Sciatic nerve (tissue), 2 donors: ENCODE measurements around the gene SYTL3. TPM values are rescaled to one million over a fixed set of nuclear protein-coding genes. Genes with fewer than 3 reads are reported as not detected.
"Not testable (repeated sequence)": the region's sequence is repeated elsewhere in the genome, so short reads cannot be mapped to it uniquely, and the experiment has no call there.

Experiments
- ATAC-seq: fragments of 200-7000 bp; cut with Tn5 transposase; one replicate; pipeline ENCODE4 v1.9.1; 2020; ENCODE audit warnings: mild to moderate bottlenecking, moderate library complexity
- DNase-seq: peaks from one replicate; pipeline ENCODE4 v3.0.0-alpha.2; 2020; ENCODE audit warnings: low spot score
- intact Hi-C: fragments of 100-400 bp; cut with DNase I; formaldehyde crosslinking; loops from one replicate; pipeline ENCODE4 v1.14.2; 2022
- total RNA-seq: library from RNA; stranded (reverse); fragmentation: NEBNext Ultra II Directional; extraction: Animal tissue kit (Norgen Biotek cat#: 25700); gene quantifications from one replicate; pipeline ENCODE4 v1.2.1, GENCODE V29; 2021
- donor health status: DM: no; HTN: no; CAD: no.
- donor health status: DM: no; HTN: no; CAD: no.

Gene SYTL3
- total RNA-seq, 1 donor from 2014 or later: 2.5 TPM

- ATAC-seq (no peak), DNase-seq (no peak)
- intact Hi-C loops: no loop called here
These were observed 28.2 kb downstream of the SYTL3 start for GRCh38 chr6:158677906-158678578.

GRCh38 chr6:158680015-158680414 is 30.2 kb downstream of the SYTL3 start:
- DNase-seq: no peak
- intact Hi-C loops: no loop called here
- no peak for ATAC-seq

GRCh38 chr6:158680481-158680880 is 30.6 kb downstream of the SYTL3 start:
- intact Hi-C loops: no loop called here
- ATAC-seq (no peak), DNase-seq (no peak)

- DNase-seq (no peak), ATAC-seq (no peak)
- intact Hi-C loops: no loop called here
These were observed 34.5 kb downstream of the SYTL3 start for GRCh38 chr6:158684311-158684710.

GRCh38 chr6:158684745-158685324 is 35.0 kb downstream of the SYTL3 start:
- no peak for ATAC-seq
- DNase-seq: no peak
- intact Hi-C loops: no loop called here

GRCh38 chr6:158686311-158686710 is 36.5 kb downstream of the SYTL3 start:
- ATAC-seq (no peak), DNase-seq (no peak)
- intact Hi-C loops: no loop called here

GRCh38 chr6:158686791-158687381 is 37.0 kb downstream of the SYTL3 start:
- ATAC-seq (peak; percentile 46), DNase-seq (no peak)
- intact Hi-C loops: no loop called here

- intact Hi-C loops: no loop called here
- DNase-seq (no peak), ATAC-seq (no peak)
These were observed 37.7 kb downstream of the SYTL3 start for GRCh38 chr6:158687506-158687905.

- DNase-seq (no peak), ATAC-seq (no peak)
- intact Hi-C loops: no loop called here
These were observed 39.0 kb downstream of the SYTL3 start for GRCh38 chr6:158688860-158689259.

- DNase-seq (no peak), ATAC-seq (no peak)
- intact Hi-C loops: loop anchor here (5.0 kb wide), 1 partner anchor 473 kb away; no protein-coding TSS in a partner anchor
These were observed 45.1 kb downstream of the SYTL3 start for GRCh38 chr6:158694913-158695312.

- ATAC-seq (no peak), DNase-seq (no peak)
- intact Hi-C loops: loop anchor here (5.0 kb wide), 1 partner anchor 476 kb away; no protein-coding TSS in a partner anchor
These were observed 48.0 kb downstream of the SYTL3 start for GRCh38 chr6:158697811-158698210.

GRCh38 chr6:158698931-158699330 is 49.1 kb downstream of the SYTL3 start:
- intact Hi-C loops: loop anchor here (5.0 kb wide), 1 partner anchor 477 kb away; no protein-coding TSS in a partner anchor
- no peak for ATAC-seq
- DNase-seq: no peak

GRCh38 chr6:158701268-158701667 is 51.4 kb downstream of the SYTL3 start:
- ATAC-seq, DNase-seq: not testable (repeated sequence)
- intact Hi-C loops: loop anchor here (10.0 kb wide), 1 partner anchor 274 kb away; no protein-coding TSS in a partner anchor

GRCh38 chr6:158703111-158703836 is 53.4 kb downstream of the SYTL3 start:
- DNase-seq (no peak), ATAC-seq (no peak)
- intact Hi-C loops: loop anchor here (10.0 kb wide), 1 partner anchor 272 kb away; no protein-coding TSS in a partner anchor

GRCh38 chr6:158703837-158704822 is 54.3 kb downstream of the SYTL3 start:
- ATAC-seq (peak; percentile 93), DNase-seq (peak; percentile 90)
- intact Hi-C loops: loop anchor here (10.0 kb wide), 1 partner anchor 271 kb away; no protein-coding TSS in a partner anchor

GRCh38 chr6:158705386-158706126 is 55.7 kb downstream of the SYTL3 start:
- peak; percentile 3 for ATAC-seq
- intact Hi-C loops: loop anchor here (10.0 kb wide), 1 partner anchor 269 kb away; no protein-coding TSS in a partner anchor
- DNase-seq: no peak

- intact Hi-C loops: loop anchor here (10.0 kb wide), 1 partner anchor 268 kb away; no protein-coding TSS in a partner anchor
- peak; percentile 70 for ATAC-seq
- no peak for DNase-seq
These were observed 56.6 kb downstream of the SYTL3 start for GRCh38 chr6:158706369-158706982.
